SIG-M5 treated with dmso at 0.1 percent for 504 hours (cell line): ENCODE measurements around the gene RBBP8NL.
"Not testable (repeated sequence)": the region's sequence is repeated elsewhere in the genome, so short reads cannot be mapped to it uniquely, and the experiment has no call there.

Experiments used
- DNase-seq: peaks from one replicate; lab custom pipeline; 2025; ENCODE audit not compliant: unreplicated experiment; lab: John Stamatoyannopoulos, UW

RBBP8NL gene

DNA sequence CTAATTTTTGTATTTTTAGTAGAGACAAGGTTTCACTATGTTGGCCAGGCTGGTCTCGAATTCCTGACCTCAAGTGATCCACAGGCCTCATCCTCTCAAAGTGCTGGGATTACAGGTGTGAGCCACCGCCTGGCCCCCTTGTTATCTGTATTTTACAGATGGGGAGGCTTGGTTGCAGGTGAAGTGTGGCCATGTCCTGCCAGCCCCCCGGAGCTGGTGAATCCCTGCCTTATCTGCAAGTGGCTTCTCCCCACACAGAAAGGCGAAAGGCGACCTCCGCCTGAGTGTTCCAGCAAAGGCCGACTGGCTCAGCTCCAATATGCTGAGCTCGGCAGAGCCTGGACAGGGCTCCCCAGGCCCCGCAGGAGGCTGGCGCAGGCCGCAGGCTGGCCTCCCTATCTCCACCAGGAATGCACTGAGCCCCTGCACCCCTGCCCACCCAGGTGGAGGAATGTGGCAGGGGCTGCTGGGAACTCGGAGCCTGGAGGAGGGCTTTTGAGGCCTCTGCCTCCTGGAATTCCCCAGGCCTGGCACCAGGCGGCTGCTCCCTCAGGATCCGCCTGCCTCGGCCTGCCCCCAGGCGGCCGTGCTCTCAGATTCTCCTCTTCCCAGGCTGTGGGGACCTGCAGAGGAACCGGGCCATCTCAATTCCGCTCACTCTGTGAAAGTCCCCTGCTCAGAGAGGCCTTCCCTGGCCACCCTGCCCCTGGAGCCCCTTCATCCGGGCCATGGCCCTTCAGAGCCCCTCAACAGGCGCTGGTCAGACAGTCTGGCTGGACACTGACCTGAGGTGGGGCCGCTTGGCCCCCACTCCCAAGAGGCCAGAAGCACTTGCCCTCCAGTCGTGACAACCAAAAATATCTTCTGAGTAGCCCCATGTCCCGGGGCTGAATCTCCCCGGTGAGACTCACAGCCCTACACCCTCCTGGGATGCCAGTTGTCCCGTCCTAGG, 51.0 kb downstream of the RBBP8NL start:
- DNase-seq = no peak

DNA sequence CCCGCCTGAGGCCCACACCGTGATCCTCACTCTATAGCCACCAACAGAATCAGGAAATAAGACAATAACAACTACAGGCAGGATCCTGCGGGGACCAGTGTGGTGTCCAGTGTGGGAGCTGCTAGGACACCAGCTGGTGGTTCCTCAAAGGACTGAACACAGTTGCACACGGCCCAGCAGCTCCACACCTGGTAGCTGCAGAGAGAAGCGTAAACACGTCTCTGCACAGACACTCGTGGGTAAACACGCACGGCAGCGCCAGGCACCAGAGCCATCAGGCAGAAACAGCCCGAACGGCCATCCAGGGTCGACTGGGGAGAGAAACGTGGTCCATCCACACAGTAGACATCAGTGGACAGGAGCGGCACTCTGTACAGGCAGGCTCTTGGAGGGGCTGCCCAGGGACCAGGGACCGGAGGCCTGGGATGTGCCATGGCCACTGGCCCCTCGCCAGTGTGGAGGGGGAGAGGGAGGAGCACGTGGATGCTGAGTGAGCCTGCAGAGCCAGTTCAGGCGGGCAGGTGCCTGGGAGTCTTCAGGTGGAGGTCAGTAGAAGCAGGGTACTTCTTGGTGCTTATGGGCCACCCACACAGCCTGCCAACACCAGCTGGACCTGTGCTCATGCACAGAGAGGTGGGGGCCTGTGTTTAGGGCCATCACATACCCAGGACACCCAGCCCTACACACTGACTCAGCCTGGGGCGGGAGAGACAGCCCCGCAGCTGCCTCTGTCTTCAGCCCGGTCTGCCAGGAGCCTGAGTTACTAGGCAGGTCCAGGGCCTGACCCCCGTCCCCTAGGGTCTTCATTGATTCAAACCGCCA, 52.8 kb downstream of the RBBP8NL start:
- DNase-seq = no peak

DNA sequence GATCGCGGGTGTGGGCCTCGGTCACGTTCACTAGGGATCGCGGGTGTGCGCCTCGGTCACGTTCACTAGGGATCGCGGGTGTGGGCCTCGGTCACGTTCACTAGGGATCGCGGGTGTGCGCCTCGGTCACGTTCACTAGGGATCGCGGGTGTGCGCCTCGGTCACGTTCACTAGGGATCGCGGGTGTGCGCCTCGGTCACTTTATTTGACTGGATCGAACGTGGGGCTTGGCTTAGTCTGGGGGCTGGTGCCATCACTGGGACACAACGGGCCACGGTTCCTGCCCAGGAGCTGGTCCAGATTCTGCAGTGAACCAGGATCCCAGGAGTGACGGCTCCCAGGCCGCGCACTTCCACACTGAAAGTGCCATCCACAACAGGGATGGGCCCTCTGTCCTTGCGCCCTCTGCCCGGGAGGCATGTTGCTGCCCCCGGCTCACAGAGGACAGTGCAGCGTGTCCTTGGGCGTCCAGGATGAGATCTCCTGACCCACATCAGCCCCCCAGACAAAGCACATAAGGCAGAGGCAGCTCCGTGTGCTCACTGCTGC, 53.6 kb downstream of the RBBP8NL start:
- not testable (repeated sequence) for DNase-seq

DNA sequence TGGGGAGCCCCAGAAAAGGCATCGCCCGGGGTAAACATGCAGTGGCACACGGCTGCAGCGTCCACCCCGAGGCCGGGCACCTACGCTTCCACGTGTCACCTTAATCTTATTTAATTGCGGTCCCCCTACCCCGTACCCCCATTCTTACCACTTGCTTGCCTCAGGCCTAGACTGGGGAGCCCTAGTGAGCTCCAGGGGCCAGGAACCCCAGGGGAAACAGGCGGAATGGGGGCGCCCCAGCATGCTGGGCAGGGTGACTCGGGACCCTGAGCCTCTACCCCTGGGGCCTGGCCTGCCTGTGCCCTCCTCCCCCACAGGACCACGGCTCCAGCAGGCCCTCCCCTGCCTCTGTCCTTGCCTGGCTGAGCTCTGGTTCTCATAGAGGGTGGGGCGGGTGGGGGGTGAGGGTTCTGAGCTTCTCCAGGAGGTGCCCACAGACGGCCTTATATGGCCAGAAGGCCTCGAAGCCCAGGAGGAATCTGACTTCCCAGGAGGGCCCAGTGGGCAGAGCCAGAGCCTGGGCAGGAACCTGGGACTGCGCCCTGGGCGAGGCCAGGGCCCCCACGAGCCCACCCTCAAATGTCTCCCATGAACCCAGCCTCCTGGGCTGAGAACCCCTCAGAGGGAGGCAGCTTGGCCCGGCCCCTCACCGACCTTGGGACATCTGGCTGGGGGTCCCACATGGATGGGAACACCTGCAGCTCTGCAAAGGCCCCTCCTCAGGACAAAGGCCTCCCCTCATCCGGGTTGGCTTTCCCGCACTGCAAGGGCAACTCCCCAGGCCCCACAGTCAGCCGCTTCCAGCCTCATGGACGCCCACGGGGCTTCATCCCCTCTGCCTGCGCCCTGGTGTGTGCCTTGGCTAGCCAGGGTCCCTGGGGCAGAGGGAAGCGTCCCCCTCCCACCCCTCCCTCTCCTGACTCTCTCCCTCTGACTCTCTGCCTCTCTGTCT, 55.0 kb downstream of the RBBP8NL start:
- DNase-seq = no peak

DNA sequence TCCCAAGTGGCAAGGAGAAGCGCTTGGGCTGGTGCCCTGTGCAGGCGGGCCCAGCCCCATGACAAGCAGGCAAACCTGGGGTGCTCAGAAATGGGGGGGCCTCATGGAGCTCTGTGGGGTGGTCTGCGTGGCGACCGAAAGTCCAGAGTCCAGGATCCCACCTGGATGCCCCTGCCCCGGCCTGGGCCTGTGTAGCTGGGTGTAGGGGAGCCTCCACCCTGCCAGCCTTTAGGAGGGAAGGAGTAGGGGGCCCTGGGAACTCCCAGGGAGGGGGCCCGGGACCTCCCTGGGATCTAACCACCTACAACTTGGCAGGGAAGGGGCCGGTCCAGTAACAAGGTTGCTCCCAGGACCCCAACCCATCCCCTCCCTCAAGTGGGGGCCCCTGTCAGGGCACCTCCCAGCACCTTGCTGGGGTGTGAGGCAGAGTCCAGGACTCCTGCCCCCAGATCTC, 55.7 kb downstream of the RBBP8NL start:
- no peak for DNase-seq

DNA sequence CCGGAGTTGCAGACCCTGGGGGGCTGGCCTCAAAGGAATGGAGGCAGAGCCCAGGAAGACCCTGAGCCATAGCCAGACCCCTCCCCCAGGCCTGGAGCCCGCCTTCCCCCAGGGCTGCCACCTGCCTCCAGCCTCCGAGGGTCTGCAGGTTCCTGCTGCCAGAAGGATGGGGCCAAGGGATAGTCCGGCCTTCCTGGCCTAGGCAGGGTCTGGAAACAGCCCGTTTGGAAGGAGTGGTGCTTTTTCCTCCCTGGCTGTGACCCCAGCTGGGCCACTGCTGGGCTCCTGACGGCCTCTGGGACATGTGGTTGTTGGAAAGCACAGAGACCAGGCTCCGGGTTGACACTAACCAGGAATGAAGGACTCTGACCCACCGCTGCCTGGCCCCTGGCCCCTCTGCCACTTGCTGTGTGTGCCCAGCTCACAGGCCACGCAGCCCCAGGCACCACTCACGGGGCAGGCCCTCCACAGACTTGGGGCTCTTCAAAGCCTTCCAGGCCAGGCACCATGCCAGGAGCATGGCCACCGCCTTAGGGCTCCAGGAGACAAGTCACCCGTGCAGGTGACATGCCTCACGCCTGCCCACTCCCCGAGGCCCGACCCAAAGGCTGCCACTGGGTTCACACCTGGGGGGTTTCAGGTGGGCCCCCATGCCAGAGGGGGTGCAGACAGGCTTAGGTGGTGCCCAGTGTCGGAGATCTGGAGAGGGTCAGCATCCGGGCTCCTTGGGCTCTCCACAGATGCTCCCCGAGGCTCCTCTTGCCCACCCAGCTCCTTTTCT, 56.3 kb downstream of the RBBP8NL start:
- DNase-seq = no peak

DNA sequence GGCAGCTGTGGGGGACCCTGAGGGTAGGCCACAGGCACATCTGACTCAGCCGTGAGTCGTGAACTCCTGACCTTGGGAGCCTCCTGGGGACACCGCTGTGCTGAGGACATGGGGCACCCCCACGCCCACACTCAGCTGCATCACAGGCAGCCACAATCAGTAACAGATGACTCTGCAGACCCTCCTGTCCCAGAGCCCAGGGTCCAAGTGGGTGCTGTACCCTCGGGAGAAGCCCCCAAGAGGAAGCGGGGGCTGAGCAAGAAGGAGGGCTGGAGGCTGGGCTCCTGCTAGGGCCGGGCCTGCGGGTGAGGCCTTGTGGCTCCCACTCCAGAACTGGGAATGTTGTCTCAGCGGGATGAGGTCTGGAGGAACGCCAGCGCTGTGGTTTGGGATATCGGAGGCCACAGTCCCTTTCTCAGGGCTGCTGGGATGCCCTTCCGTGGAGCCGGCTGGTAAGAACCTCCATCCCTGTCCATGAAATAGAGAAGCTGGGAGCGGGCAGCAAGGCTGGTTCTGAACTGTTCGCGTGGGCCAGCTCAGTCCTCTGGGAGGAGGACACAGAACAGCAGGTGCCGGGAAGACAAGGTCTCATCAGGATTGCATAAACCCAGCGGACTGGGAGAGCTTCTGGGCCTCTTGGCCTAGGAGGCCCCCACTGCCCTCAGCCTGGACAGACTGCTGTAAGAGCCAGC, 57.1 kb downstream of the RBBP8NL start:
- DNase-seq = no peak

DNA sequence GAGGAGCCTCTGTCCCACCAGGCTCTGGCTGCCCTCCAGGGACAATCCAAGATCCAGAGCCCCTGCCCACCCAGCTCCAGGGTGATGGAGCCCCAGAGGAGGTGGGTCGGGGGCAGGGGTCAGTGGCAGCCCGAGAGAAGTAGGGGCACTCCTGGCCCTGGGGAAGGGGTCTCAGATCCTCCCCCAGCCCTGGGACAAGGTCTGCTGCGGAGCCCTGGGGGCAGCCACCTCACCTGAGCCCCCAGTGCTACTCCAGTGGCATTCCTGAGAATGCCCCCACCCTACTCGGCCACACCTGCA, 57.6 kb downstream of the RBBP8NL start:
- no peak for DNase-seq

DNA sequence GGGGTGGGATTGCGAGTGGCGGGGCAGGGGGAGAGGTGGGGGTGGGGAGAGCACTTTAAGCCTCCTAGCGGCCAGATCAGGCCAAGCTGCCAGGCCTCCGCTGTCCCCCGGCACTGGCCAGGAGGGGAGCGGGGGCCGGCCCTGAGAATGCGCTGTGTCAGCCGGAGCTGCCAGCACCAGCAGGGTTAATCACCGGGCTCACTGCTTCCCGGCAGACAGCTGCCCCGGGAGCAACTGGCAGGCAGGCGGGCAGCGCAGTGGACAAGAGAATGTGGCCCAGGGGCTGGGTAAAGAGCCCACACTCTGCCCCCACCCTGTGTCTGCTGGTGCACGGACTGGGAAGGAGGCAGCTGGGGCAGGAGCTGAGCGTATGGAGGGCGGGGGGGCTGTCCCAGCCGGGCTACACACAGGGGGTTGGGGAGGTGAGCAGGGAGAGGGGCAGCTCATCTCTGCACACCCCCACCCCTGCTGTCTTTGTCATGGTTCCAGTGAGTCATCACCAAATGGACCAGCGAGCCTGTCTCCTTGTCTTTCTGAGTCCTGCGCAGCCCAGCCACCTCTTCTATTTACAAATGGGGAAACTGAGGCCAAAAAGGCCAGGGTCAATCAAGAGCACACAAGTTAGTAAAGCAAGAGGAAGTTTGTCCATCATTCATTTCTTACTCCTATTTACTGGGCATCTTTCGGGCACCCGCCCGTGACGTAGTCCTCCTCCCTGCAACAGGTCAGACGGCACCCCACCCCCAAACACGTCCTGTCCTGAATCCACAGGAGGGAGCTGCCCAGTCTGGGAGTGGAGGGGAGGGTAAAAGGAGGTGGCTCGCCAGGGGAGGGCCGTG, 58.1 kb downstream of the RBBP8NL start:
- DNase-seq = no peak

DNA sequence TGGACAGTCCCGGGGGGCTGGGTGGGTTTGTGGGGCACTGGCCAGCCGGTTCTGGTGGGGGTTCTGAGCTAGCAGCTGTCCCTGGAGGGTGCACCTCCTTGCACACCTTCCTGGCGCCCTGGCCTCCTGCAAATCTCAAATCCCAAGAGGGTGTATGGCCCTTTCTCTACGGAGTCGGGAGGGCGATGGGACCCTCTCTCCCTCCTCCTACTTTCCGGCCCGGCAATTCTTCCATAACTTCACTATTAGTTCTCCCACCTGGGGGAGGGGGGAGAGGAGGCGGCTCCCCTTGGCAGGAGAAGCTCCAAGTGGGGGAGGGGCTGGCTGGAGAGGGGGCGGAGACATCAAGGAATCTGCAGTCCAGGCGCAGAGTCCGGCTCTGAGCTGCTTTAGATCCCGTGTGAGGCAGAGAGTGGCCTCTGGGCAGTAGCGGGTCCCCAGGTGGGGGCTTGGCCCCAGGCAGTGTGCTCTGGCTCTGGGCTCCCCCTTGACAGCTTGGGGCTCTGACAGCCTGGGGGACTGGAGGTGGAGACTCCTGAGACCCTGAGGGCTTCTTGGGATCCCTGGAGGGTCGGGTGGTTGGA, 58.9 kb downstream of the RBBP8NL start:
- no peak for DNase-seq

DNA sequence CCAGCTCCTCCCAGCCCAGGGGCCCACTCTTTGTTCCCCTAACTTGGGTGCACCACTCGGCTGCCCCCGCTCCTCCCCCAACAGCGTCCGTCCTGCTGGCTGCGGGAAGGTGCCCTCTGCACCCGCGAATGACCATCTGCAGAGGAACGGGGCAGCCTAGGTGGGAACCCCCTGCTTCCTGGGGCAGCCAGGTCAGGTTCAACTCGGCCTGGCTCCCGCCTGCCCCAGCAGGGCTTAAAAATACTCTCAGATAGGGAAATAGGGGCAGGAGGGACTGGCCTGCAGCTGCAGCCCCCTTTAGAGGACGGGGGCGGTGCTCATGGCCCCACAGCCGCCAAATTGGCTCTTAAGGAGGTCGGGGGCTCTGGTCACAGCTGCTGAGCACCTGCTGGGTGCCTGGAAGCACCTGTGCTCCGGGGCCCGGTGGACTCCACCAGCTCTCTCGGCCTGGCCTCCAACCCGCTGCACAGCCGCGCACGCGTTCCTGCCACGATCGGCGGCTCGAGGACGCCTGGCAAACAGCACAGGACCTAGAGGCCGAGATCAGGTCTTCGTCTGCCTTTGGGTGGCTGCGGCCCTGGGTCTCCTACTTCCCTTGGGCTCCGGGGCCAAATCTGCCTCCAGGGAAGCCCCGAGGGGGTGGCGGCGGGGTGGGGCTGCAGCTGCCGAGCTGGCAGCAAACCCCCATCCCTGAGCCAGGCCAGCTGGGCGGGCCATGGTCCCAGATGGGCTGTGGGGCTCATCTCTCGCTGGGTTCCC, 59.5 kb downstream of the RBBP8NL start:
- DNase-seq = no peak

DNA sequence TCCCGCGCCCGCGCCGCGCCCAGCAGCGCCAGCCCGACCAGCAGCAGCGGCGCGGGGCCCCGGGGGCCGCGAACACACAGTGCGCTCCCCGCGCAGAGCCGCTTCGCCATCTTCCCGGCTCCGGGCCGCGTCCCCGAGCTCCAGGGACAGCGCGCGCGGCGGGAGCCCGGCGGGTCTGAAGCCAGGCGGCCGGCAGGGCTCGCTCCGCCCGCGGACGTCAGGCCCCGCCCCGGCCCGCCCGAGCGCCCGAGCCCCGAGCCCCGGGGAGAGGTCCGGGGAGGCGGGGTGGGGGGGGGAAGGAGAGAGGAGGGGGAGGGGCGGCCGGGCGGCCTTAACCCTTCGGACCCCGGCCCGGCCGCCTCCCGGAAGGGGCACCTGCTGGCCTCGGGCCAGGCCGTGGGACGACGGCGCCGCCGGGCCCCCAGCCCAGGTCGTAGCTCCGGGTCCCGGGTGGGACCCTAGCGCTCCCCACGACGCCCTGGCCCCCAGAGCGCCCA, 60.2 kb downstream of the RBBP8NL start, which contains the start of gene LAMA5:
Gene LAMA5 (minus strand): TSS at position 177 of the 497 bp plus-strand sequence. CDS start 67 bp downstream, at position 110.
- peak; percentile 39 for DNase-seq

DNA sequence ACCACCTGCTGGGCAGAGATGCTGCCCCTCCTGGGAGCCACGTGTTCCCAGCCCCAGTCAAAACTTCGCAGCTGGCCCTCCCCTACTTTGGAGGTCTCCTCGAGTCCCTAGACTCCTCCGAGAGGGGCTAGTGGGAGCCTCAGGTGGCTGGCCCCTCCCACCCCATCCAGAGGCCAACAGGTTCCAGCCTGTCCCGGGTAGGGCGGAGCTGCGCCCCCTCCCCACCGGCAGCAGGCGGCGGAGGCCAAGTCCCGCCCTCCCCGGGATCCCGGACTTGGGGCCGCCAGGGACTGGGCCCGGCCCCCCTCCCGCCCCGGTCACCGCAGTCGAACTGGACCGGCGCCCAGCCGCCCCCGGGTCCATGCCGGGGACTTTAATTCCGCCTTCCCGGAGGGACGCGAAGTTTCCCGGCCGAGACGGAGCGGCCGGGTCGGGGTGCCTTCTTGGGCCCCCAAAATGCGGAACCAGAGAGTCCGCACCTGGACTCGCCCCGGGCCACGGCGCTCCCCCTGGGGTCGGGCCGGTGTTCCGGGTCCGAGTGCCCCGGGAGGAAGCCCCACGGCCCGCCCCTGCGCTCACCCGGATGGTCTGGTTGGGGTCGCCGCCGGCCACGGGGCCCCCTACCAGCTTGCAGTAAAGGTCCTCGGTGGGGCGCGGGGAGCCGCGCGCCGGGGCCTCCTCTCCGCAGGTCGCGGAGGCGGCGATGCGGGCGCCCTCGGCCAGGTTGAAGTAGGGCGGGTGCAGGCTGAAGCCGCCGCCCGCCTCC, 60.8 kb downstream of the RBBP8NL start:
- DNase-seq = no peak

DNA sequence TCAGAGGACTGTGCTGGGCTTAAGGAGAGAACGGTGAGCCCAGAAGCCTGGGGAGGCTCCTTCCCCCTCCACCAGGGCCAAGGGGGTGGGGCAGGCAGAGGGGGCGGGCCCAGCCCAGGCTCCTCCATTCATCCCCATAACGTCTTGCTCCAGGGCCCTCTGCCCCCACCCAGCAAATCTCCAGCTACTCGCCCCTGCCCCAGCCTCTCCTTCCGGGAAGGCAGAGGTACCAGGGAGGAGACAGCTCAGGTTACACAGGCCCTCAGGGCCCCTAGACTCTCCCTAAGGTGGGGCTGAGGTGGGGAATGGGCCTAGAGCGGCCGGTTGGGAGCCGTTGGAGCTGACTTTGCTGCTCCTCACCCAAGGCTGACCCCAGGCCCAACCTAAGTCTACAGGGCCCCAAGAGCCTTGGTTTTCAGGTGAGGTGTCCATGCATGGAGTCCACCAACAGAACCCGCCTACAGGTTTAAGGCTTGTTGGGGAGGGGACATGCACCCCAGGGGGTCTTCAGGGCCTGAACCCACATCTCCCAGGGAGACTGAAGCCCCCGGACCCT, 61.4 kb downstream of the RBBP8NL start:
- peak; percentile 62 for DNase-seq

DNA sequence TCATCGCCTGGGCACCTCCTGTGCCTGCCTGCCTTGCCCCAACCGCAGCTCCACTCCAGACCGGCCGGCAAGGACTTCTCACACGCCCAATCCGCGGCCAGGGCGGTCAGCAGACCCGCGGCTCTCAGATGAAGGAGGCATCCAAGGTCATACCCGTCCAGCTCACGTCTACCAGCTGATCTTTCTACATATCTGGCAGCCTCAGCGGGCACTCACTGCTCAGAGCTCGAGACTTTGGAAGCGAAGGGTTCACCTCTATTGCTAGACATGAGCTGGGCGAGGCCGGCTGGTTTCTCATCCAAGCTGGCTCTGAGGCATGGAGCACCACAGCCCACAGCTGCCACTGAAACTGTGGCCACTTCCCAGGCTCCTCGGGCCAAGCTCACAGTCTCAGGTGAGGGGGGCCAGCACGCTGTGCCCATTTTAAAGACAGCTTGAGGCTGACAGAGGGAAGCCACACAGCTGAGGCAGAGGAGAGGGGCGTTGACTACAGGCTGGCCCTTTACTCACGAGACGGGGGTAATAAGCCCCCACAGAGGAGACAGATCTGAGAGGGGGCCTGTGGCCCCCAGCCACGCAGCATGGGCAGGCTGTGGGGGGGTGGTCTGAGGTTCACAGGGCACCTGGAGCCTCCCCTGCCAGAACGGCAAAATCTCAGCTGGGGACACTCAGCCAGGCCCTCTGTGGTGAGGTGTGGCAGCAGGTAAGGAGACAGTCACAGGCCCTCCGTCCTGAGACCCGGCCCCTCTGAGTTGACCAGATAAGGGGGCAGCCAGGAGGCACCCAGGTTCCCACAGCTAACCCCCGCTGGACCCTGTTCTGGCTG, 62.2 kb downstream of the RBBP8NL start:
- DNase-seq = no peak
